WTC11 (cell line): ENCODE results near the gene DOCK1.

Experiments
- ELF4 ChIP-seq: sonication (generic); formaldehyde crosslinking; IDR thresholded peaks from 2 replicates; pipeline ENCODE4 v1.8.1; 2022; ENCODE audit warnings: low read depth, mild to moderate bottlenecking, moderate library complexity, missing genetic modification reagents
- ESRRA ChIP-seq: sonication (generic); formaldehyde crosslinking; IDR thresholded peaks from 2 replicates; pipeline ENCODE4 v1.8.1; 2022; ENCODE audit warnings: mild to moderate bottlenecking, missing genetic modification reagents, borderline replicate concordance
- TEAD1 ChIP-seq: sonication (generic); formaldehyde crosslinking; IDR thresholded peaks from 2 replicates; pipeline ENCODE4 v1.8.0; 2022; ENCODE audit warnings: mild to moderate bottlenecking, missing genetic modification reagents
- TF ChIP-seq, protein P1 (sequence below): fragments of 200-600 bp; IDR thresholded peaks from 2 replicates; pipeline ENCODE4 v1.8.0; 2022; ENCODE audit warnings: antibody characterized with exemption
- TF ChIP-seq, protein P2 (sequence below): sonication (generic); formaldehyde crosslinking; IDR thresholded peaks from 2 replicates; pipeline ENCODE4 v1.8.0; 2022; ENCODE audit warnings: mild to moderate bottlenecking, missing genetic modification reagents
- TF ChIP-seq, protein P3 (sequence below): sonication (generic); formaldehyde crosslinking; IDR thresholded peaks from 2 replicates; pipeline ENCODE4 v1.8.0; 2022; ENCODE audit warnings: mild to moderate bottlenecking, missing genetic modification reagents
- TF ChIP-seq, protein P4 (sequence below): sonication (generic); formaldehyde crosslinking; IDR thresholded peaks from 2 replicates; pipeline ENCODE4 v1.8.1; 2022; ENCODE audit warnings: mild to moderate bottlenecking, moderate library complexity, missing genetic modification reagents

DNA sequence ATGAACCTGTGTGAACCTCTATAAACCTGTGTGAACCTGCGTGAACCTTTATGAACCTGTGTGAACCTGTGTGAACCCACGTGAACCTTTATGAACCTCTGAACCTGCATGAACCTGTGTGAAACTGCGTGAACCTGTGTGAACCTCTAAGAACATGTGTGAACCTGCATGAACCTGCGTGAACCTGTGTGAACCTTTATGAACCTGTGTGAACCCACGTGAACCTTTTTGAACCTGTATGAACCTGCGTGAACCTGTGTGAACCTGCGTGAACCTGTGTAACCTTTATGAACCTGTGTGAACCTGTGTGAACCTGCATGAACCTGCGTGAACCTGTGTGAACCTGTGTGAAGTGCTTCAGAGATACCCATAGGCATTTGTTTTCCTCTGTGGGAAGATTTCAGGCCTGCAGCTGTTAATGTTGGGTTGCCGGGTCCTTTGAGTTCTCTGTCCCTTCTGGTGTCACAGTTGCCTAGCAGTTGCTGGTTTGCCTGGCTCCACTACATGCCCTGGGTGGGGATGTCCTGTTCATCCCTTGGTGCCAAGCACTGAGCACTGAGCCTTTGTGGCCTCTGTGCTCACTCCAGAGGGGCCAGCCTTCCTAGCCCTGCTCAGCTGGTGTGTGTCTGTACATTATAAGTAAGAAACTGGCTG is 97.9 kb downstream of the DOCK1 start:
- TF ChIP-seq, protein P1, sequence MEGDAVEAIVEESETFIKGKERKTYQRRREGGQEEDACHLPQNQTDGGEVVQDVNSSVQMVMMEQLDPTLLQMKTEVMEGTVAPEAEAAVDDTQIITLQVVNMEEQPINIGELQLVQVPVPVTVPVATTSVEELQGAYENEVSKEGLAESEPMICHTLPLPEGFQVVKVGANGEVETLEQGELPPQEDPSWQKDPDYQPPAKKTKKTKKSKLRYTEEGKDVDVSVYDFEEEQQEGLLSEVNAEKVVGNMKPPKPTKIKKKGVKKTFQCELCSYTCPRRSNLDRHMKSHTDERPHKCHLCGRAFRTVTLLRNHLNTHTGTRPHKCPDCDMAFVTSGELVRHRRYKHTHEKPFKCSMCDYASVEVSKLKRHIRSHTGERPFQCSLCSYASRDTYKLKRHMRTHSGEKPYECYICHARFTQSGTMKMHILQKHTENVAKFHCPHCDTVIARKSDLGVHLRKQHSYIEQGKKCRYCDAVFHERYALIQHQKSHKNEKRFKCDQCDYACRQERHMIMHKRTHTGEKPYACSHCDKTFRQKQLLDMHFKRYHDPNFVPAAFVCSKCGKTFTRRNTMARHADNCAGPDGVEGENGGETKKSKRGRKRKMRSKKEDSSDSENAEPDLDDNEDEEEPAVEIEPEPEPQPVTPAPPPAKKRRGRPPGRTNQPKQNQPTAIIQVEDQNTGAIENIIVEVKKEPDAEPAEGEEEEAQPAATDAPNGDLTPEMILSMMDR = no peak
- TF ChIP-seq, protein P2, sequence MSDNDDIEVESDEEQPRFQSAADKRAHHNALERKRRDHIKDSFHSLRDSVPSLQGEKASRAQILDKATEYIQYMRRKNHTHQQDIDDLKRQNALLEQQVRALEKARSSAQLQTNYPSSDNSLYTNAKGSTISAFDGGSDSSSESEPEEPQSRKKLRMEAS (CRISPR knock-in tag) = no peak
- TF ChIP-seq ELF4 (CRISPR knock-in tag) = no peak
- TF ChIP-seq, protein P3, sequence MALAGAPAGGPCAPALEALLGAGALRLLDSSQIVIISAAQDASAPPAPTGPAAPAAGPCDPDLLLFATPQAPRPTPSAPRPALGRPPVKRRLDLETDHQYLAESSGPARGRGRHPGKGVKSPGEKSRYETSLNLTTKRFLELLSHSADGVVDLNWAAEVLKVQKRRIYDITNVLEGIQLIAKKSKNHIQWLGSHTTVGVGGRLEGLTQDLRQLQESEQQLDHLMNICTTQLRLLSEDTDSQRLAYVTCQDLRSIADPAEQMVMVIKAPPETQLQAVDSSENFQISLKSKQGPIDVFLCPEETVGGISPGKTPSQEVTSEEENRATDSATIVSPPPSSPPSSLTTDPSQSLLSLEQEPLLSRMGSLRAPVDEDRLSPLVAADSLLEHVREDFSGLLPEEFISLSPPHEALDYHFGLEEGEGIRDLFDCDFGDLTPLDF (CRISPR knock-in tag) = no peak
- no peak for TF ChIP-seq TEAD1 (CRISPR knock-in tag)
- TF ChIP-seq ESRRA (CRISPR knock-in tag) = no peak
- TF ChIP-seq, protein P4, sequence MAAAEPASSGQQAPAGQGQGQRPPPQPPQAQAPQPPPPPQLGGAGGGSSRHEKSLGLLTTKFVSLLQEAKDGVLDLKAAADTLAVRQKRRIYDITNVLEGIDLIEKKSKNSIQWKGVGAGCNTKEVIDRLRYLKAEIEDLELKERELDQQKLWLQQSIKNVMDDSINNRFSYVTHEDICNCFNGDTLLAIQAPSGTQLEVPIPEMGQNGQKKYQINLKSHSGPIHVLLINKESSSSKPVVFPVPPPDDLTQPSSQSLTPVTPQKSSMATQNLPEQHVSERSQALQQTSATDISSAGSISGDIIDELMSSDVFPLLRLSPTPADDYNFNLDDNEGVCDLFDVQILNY = no peak
